HG02943 (cell line): Measurements from ENCODE around the gene ALOX15.
"Not testable (repeated sequence)": the region's sequence is repeated elsewhere in the genome, so short reads cannot be mapped to it uniquely, and the experiment has no call there.

Source experiments
- ATAC-seq: cut with Tn5 transposase; IDR thresholded peaks from one replicate; pipeline ENCODE4 v1.9.1; 2021; ENCODE audit warnings: mild to moderate bottlenecking, low read depth, moderate library complexity; ENCODE audit not compliant: unreplicated experiment

ALOX15 gene, protein sequence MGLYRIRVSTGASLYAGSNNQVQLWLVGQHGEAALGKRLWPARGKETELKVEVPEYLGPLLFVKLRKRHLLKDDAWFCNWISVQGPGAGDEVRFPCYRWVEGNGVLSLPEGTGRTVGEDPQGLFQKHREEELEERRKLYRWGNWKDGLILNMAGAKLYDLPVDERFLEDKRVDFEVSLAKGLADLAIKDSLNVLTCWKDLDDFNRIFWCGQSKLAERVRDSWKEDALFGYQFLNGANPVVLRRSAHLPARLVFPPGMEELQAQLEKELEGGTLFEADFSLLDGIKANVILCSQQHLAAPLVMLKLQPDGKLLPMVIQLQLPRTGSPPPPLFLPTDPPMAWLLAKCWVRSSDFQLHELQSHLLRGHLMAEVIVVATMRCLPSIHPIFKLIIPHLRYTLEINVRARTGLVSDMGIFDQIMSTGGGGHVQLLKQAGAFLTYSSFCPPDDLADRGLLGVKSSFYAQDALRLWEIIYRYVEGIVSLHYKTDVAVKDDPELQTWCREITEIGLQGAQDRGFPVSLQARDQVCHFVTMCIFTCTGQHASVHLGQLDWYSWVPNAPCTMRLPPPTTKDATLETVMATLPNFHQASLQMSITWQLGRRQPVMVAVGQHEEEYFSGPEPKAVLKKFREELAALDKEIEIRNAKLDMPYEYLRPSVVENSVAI

GRCh38 chr17:4641297-4642195 lies at the start of gene ALOX15:
Gene ALOX15, minus strand, starts transcription at chr17:4641678. Its CDS starts 27 bp downstream, at chr17:4641651.
- no peak for ATAC-seq

DNA sequence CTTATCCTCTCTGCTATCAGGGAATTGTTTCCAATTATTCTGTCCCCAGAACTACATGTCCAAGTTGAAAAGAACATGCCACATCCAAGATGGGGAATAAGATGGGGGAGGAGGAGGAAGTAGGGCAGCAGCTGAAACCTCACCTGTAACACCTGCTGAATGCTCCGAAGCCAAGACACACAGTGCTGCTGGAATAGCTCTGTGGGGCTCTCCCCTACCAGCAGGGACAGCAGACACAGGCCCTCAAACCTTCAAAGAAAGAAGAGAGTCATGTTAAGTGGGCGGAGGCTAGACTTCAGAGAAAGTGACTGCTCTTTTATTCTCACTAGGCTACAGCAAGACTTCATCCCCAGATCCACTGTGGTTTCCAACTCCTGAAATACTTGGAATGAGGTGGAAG lies 49.3 kb upstream of the ALOX15 start:
- no peak for ATAC-seq

DNA sequence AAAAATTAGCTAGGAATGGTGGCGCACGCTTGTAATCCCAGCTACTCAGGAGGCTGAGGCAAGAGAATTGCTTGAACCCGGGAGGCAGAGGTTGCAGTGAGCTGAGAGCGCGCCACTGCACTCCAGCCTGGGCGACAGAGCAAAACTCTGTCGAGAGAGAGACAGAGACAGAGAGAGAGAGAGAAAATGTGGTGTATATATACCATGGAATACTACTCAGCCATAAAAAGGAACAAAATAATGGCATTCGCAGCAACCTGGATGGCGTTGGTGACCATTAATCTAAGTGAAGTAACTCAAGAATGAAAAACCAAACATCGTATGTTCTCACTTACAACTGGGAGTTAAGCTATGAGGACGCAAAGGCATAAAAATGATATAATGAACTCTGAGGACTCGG lies 48.4 kb upstream of the ALOX15 start:
- ATAC-seq, result not testable (repeated sequence)

DNA sequence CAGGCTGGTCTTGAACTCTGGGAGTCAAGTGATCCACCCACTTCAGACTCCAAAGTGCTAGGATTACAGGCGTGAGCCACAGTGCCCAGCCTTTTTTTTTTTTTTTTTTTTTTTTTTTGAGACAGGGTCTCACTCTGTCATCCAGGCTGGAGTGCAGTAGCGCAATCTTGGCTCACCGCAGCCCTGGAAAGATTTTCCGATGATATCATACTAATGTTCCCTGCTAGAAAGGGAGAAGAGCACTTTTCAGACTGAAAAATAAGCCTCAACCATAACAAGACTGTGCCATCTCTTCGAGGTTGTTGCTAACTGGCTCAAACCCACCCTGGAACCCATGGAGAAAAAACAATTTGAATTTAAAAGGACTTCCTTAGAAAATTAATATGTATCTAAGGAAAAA lies 42.3 kb upstream of the ALOX15 start:
- ATAC-seq, result not testable (repeated sequence)

DNA sequence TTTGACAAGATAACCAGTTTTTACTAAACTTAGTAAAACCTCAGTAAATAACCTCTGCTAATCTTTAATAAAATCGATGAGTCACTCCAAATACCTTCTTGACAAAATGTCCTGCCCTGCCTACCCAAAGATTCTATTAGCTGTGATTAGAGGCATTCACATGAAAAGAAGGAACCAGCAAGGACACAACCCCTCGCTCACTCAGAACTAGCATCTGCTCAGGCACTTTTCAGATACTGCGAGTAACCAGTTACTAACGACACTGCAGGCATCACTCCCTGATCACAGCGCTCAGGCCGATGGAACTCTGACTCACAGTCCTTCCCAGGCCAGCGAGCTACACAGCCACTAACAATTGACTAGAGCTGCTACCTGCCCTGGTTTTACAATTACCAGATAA lies 38.2 kb upstream of the ALOX15 start:
- ATAC-seq, result no peak

DNA sequence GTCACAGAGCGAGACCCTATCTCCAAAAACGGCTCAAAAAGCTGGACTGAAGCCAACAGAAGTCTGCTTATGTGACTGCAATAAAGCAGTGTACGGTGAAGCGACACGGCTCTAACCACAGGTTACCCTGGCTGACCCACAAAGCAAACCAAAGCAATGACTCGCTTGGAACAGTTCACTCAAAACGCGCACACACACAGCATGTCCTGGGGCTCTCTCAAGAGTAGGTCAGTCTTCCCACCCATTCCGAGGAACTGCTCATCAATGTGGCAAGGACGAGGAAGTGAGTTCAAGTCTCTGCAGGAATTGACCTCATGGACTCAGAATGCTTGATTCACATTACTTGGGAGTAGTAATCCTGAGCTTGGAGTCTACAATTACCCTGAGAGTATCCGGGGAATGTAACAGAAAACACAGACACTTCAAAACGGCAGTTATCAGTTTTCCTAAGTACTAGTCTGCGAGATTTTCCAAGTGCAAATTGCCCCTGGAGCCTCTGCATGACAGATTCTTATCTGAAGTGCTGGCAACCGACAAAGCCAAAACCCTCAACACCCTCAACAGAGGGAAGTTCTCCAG lies 37.1 kb upstream of the ALOX15 start:
- no peak for ATAC-seq

DNA sequence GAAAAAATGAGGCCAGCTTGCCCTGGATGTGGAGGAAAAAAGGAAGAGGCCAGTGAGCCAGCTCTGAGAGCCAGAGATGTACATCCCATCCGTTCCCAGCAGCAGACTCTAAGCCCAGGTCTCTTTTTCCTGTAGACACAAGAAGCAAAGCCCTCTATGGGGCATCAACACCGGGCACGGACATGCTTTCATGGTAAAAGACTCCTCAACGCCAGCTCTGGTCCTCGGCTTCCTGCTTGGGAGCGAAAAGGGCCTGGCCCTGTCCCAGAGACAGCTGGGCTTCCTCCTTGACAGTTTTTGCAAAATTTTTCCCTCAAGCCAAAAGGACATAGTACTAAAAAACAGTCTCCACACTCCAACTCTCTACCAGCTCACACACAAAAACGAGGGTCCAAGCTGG lies 35.3 kb upstream of the ALOX15 start:
- ATAC-seq, result no peak

DNA sequence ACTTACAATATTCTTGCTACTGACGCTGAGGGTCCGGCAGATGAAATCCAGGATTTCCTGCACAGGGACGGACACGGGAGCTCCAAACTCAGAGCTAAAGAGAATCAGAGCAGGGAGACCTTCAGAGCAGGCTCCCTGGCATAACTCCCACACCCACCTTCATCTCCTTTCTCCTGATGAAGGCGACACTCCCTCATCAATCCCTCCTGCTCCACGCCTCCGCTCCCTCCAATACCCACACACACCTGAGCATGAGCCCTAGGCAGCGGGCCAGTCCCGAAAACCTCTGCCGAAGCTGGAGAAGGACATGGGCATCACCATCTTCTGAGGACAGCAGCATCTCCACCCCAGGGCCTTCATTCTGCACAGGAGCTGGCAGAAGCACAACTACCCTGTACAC lies 34.3 kb upstream of the ALOX15 start:
- ATAC-seq, result no peak

DNA sequence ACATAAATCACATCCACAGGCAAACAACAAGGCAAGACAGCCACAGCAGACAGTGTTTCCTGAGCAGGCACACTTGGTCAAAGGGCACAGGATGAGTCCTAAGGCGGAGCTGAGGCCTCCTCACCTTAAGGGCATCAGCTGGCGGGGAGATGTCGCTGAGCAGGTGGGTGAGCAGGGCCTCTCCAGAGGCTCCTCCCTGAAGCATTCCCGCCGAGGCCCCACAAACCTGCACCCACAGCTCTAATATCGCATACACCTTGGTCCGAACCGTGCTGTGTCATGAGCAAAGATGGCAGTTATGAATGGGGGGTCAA lies 33.2 kb upstream of the ALOX15 start:
- ATAC-seq, result no peak

- no peak for ATAC-seq
These were observed 32.7 kb upstream of the ALOX15 start for GRCh38 chr17:4673986-4674684.

- ATAC-seq, result no peak
These were observed 31.7 kb upstream of the ALOX15 start for GRCh38 chr17:4673169-4673568.

DNA sequence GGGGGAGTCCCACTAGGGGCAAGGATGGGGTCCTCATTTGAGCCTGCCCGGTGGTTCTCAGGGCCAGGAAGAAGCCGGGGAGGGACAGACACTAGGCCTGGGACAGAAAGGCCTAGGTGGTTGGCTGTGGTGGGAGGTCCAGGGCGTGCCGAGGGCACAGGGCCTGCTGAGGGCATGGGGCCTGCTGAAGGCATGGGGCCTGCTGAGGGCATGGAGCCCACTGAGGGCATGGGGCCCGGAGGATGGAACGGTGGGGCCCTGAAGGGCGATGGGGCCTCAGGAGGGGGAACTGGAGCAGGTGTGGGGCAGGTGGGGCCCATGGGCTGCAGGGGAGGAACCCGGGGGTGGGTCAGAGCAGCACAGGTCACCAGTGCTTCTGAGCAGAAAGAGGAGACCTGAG lies 31.3 kb upstream of the ALOX15 start:
- ATAC-seq, result no peak

DNA sequence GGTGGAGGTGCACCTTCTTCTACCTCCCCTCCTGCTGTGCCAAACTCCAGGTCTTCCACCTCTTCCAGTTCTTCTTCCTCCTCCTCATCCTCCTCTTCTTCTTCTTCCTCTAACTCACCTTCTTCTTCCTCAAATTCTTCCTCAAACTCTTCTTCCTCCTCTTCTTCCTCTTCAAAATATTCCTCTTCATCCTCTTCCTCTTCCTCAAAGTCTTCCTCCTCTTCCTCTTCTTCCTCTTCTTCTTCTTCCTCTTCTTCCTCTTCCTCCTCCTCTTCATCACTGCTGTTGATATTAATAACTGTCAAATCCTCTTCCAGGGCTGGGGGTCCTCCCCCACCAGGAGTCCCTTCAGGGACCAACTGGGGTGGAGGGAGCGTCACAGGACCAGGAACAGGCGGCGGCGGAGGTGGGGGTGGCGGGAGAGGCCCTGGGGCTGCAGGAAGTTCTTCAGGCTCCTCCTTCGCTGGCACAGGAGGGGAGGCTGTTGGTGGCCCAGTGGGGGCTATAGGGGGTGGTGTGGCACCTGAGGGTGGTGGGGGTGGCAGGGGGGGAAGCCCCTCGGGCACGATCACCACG lies 30.7 kb upstream of the ALOX15 start:
- no peak for ATAC-seq

DNA sequence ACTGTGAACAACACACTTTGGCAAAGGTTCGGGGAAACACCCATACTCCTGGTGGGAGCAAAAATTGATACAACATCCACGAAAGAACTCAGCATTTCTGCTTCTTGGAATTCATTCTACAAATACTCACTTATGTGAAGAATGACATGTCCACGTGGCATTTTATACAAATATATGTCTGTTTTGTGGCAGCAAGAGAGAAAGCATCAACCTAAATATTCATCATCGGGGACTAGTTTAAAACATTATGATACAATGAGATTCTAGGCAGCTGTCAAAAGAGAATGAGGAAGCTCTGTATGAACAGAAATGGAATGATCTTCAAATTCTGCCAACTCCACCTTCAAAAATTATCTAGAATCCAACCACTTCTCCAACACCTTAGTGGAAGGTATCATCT lies 25.7 kb upstream of the ALOX15 start:
- ATAC-seq, result no peak

DNA sequence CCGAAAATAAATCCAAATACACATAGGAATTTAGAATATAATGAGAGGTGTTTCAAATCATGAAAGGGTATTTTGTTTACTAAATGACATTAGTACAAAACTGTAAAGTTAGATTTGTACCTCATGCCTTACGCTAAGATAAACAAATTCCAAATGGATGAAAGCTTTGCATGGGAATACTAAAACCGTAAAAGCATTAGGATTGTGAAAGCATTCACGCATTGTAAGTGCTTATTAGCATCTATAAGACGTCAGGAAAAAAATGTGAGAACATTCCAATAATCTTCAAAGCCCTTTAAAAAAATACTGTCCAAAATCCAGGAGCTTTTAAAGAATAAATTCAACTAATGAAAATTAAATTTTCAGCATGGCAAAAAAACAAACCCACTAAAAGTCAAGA lies 24.8 kb upstream of the ALOX15 start:
- ATAC-seq, result no peak

- ATAC-seq, result no peak
These were observed 23.5 kb upstream of the ALOX15 start for GRCh38 chr17:4665027-4665426.

- no peak for ATAC-seq
These were observed 22.8 kb upstream of the ALOX15 start for GRCh38 chr17:4664230-4664629.

- no peak for ATAC-seq
These were observed 22.2 kb upstream of the ALOX15 start for GRCh38 chr17:4663711-4664110.

DNA sequence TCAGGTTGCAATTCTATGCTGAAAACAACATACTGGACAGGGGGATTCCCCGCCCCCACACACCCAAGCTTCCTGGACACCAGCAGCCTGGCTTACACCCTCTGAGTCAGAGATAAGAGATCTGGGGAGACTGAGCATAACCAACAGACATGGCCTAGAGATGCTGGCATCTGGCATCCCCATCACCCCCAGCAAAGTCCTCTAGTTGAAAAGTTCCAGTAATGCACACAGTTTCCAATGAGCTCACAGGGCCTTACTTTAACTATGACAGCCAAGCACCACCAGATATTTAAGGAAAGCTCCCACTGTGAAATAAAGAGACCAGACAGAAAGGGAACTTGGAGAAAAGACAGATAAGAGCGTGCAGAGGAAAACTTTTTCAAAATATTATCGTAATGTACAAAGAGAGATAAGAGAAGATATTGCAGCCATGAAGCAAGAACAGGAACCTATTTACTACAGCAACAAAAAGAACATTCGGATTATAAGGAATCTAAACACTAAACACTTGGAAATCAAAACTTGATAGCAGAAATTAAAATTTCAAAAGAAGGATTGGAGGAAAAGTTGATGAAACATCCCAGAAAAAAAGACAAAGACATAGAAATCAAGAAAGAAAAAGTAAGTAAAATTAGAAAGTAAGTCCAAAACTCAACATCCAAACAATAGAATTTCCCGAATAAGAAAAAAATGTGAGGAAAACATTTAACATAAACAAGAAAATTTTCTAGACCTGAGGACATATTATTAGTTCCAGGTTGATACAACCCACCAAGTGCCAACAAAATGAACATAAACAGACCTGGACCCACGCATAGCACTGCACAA lies 17.2 kb upstream of the ALOX15 start:
- ATAC-seq, result no peak
